Stomach (tissue), 9 donors: Measurements from ENCODE around the gene NRP1. TPM values are rescaled to one million over a fixed set of nuclear protein-coding genes. Genes with fewer than 3 reads are reported as not detected.

ENCODE experiments used
- DNase-seq, 2 donors: peaks; one replicate each; pipeline versions ENCODE4 v3.0.0 to v3.0.0-alpha.2; 2013 to 2019
- H3K27ac ChIP-seq, 5 donors: fragments of 200-600 bp in 4 of 5; sonication (generic) in 4 of 5; one replicate each; pipeline ENCODE4 v1.5.1; 2013 to 2019; ENCODE audit warnings: mild to moderate bottlenecking in 1 of 5, moderate library complexity in 1 of 5
- H3K27me3 ChIP-seq, 3 donors: fragments of 200-600 bp; sonication (generic); one replicate each; pipeline ENCODE4 v1.5.1; 2017 to 2019; ENCODE audit warnings: mixed run types in 1 of 3
- H3K36me3 ChIP-seq, 4 donors: fragments of 200-600 bp; sonication (generic); 1 replicate in 3 of 4; 2 replicates in 1 of 4; pipeline ENCODE4 v1.5.1; 2016 to 2019
- H3K4me1 ChIP-seq, 4 donors: fragments of 200-600 bp; sonication (generic); one replicate each; pipeline ENCODE4 v1.5.1; 2016 to 2019
- H3K4me3 ChIP-seq, 4 donors: fragments of 200-600 bp; sonication (generic) in 3 of 4; one replicate each; pipeline ENCODE4 v1.5.1; 2016 to 2019; ENCODE audit warnings: mild to moderate bottlenecking in 1 of 4
- H3K9me3 ChIP-seq, 4 donors: fragments of 200-600 bp; sonication (generic); one replicate each; pipeline ENCODE4 v1.5.1; 2016 to 2019
- EP300 ChIP-seq: sonication (generic); formaldehyde crosslinking; IDR thresholded peaks from one replicate; pipeline ENCODE4 v1.6.1; 2017; ENCODE audit warnings: antibody characterized with exemption
- POLR2A ChIP-seq, 4 donors: fragments of 450-650 bp; IDR thresholded peaks; one replicate each; pipeline ENCODE4 v1.6.1; 2016; ENCODE audit warnings: antibody characterized with exemption in 4 of 4, control low read depth in 2 of 4, mild to moderate bottlenecking in 1 of 4, moderate library complexity in 1 of 4
- POLR2AphosphoS5 ChIP-seq, 3 donors: sonication (generic); formaldehyde crosslinking; IDR thresholded peaks; one replicate each; pipeline ENCODE4 v1.6.1; 2016; ENCODE audit warnings: antibody characterized with exemption in 3 of 3
- WGBS, 5 donors: extraction: QIAGEN DNeasy Blood & Tissue Kit in 3 of 5; methylation state at CpG; one replicate each; pipeline versions ENCODE4 v1.1.5 to v1.1.7; 2013 to 2018; 5-methylcytosine and 5-hydroxymethylcytosine counted together
- intact Hi-C: fragments of 100-400 bp; cut with DNase I; formaldehyde crosslinking; loops from one replicate; pipeline ENCODE4 v1.15.1; 2023; ENCODE audit warnings: low total_unique reads
- polyA plus RNA-seq, 3 donors: library from polyadenylated mRNA; stranded (reverse); fragments of 200-250 nt; gene quantifications; one replicate each; pipeline ENCODE4 v1.2.3, GENCODE V29; 2013
- total RNA-seq, 5 donors: library from RNA; depleted of rRNA; stranded (reverse); fragments of >200 nt; gene quantifications; one replicate each; pipeline versions ENCODE4 v1.1.0 to v1.2.3, GENCODE V29; 2014 to 2016
- TF ChIP-seq, protein P1 (sequence below), 7 experiments: fragments of 450-650 bp in 4 of 7; fragments of 200-600 bp in 3 of 7; sonication (generic) in 3 of 7; IDR thresholded peaks; one replicate each; pipeline ENCODE4 v1.5.1; 2016 to 2019; ENCODE audit warnings: antibody characterized with exemption in 7 of 7, control low read depth in 2 of 7, mild to moderate bottlenecking in 1 of 7
- donor health status: healthy with polysubstance abuse.
- donor health status: Bipolar disorder and iron deficiency.
- donor health status: healthy.

NRP1 gene
- total and polyA plus RNA-seq, 8 donors, result 4.6 to 94.7 (median 13.0) TPM

DNA sequence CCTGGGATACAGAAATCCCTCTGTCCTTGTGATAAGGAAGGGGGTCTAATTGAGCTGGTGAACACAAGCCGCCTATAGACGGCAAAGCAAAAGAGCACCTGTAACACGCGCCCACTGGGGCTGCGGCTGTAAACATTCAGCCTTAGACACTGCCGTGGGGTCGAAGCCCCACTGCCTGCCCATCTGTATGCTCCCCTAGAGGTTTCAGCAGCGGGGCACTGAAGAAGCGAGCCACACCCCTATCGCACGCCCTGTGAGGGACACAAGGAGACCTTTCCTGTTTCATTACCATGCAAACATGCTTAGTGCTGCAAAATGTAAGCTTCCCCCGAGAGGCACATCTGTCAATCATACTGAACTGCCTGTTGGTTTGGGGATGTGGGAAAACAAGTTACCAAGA lies 82.1 kb downstream of the NRP1 start:
- 72 to 87% (median 83%) methylated on average over 10 to 12 of the region's 12 CpGs for WGBS, 5 donors
- Histone ChIP-seq H3K27ac (no peak overlapping the region), H3K36me3 (peaks cover 0 to 65% (median 41%) of the 10 kb centered on the region in 4 donors), H3K27me3 (no peaks in the 10 kb centered on the region), H3K4me3 (no peak overlapping the region), H3K9me3 (no peaks in the 10 kb centered on the region), H3K4me1 (peaks cover 0 to 21% (median 2%) of the 10 kb centered on the region in 4 donors)
- intact Hi-C loops, result no loop called here
- TF ChIP-seq POLR2A (IDR thresholded peaks at IDR 0.05), result no peak
- TF ChIP-seq, protein P1, sequence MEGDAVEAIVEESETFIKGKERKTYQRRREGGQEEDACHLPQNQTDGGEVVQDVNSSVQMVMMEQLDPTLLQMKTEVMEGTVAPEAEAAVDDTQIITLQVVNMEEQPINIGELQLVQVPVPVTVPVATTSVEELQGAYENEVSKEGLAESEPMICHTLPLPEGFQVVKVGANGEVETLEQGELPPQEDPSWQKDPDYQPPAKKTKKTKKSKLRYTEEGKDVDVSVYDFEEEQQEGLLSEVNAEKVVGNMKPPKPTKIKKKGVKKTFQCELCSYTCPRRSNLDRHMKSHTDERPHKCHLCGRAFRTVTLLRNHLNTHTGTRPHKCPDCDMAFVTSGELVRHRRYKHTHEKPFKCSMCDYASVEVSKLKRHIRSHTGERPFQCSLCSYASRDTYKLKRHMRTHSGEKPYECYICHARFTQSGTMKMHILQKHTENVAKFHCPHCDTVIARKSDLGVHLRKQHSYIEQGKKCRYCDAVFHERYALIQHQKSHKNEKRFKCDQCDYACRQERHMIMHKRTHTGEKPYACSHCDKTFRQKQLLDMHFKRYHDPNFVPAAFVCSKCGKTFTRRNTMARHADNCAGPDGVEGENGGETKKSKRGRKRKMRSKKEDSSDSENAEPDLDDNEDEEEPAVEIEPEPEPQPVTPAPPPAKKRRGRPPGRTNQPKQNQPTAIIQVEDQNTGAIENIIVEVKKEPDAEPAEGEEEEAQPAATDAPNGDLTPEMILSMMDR (IDR thresholded peaks at IDR 0.05), result no peak
- TF ChIP-seq EP300, result no peak
- no peak for TF ChIP-seq POLR2AphosphoS5 (IDR thresholded peaks at IDR 0.05)
- no peak for DNase-seq

DNA sequence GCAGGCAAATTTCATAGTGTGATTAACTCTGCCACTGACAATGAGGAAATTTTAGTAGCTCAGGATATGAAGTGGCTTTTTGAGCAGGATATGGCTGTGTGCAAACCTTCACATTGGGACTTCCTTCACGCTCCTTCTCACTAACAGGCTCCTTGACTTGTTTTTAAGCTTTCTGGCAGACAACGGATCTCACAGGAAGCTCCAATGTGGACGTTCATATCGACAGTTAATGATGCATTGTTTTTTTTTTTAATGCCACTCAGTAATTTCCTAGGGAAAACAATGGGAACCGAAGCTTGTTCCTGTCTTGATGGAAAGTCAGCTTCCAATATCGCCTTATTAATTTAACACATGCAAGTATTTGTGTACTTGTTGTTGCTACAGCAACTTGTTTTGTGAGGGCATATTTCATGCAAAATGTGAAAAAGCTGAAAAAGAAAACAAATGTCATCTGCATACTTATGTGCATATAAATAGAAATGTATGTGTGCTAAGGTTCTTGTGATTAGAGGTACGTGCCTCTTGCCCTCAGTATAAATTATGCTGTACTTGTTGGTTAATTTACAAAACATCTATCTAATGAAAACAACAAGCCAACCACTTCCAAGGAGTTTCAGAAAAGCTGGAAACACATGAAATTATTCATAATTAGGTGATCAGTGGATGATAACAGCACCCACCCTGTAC lies 84.7 kb downstream of the NRP1 start:
- H3K27ac ChIP-seq, result peak overlapping the region in 3 of 5 donors; percentile 25 to 48 (median 30)
- H3K4me1 ChIP-seq, result peaks cover 0 to 21% (median 2%) of the 10 kb centered on the region in 4 donors
- TF ChIP-seq, protein P1 (IDR thresholded peaks at IDR 0.05), result no peak
- TF ChIP-seq POLR2AphosphoS5 (IDR thresholded peaks at IDR 0.05) (no peak), POLR2A (IDR thresholded peaks at IDR 0.05) (no peak), EP300 (no peak)
- no peaks in the 10 kb centered on the region for H3K9me3 ChIP-seq
- intact Hi-C loops, result no loop called here
- no peak overlapping the region for H3K4me3 ChIP-seq
- peak in 1 of 2 donors; percentile 30 for DNase-seq
- H3K27me3 ChIP-seq, result no peaks in the 10 kb centered on the region
- 58 to 77% (median 75%) methylated on average over 7 of the region's 7 CpGs for WGBS, 5 donors
- peaks cover 0 to 46% (median 39%) of the 10 kb centered on the region in 4 donors for H3K36me3 ChIP-seq

DNA sequence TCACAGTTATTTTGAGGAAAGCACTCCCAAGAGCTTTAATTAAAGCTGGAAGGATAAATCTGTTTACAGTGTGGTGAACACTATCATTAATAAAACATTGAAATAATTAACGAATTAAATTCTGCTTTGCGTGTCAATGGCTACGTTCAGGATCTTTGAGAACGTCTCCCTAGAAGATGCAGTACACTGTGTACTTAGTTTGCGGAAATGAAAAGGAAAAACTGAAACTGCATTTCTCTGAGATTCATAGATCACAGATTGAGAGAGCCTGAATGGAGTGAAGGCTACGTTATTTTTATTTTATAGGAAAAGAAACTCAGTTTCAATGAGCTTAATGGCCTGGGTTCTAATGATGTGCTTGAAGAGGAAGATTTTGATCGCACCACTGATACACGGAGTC lies 85.3 kb downstream of the NRP1 start:
- peaks cover 0 to 46% (median 39%) of the 10 kb centered on the region in 4 donors for H3K36me3 ChIP-seq
- DNase-seq, result no peak
- intact Hi-C loops, result no loop called here
- 58 to 82% (median 67%) methylated on average over 8 of the region's 8 CpGs for WGBS, 5 donors
- H3K4me3 ChIP-seq, result no peak overlapping the region
- no peaks in the 10 kb centered on the region for H3K27me3 ChIP-seq
- no peaks in the 10 kb centered on the region for H3K9me3 ChIP-seq
- peak overlapping the region in 4 of 5 donors; percentile 13 to 48 (median 28) for H3K27ac ChIP-seq
- peaks cover 0 to 21% (median 2%) of the 10 kb centered on the region in 4 donors for H3K4me1 ChIP-seq
- TF ChIP-seq EP300, result no peak
- no peak for TF ChIP-seq POLR2AphosphoS5 (IDR thresholded peaks at IDR 0.05)
- TF ChIP-seq, protein P1 (IDR thresholded peaks at IDR 0.05), result no peak
- no peak for TF ChIP-seq POLR2A (IDR thresholded peaks at IDR 0.05)

DNA sequence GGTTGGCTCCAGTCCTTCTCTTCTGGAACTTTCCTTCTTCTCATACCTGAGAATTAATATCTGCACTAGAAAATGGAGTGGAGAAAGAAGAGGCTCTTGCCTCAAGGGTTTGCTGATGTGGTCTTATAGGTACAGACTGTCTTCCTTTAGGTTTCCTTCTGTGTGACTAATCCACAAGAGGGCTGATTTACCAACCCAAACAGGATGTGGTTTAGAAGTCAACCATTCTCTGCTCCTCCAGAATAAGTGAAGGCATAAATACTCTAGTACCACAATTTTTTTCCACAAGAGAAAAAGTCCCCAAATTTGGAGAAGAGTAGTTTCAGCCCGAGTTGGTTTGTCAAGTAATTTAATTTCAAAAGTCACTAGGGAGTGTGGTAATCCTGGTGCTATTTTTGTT lies 85.8 kb downstream of the NRP1 start:
- peaks cover 0 to 41% (median 35%) of the 10 kb centered on the region in 4 donors for H3K36me3 ChIP-seq
- no peak for TF ChIP-seq EP300
- TF ChIP-seq, protein P1 (IDR thresholded peaks at IDR 0.05), result no peak
- TF ChIP-seq POLR2AphosphoS5 (IDR thresholded peaks at IDR 0.05), result peak in 1 of 3 donors; percentile 17
- TF ChIP-seq POLR2A (IDR thresholded peaks at IDR 0.05), result no peak
- peak overlapping the region in 4 of 5 donors; percentile 13 to 48 (median 30) for H3K27ac ChIP-seq
- no peak overlapping the region for H3K4me3 ChIP-seq
- H3K4me1 ChIP-seq, result peaks cover 0 to 21% (median 2%) of the 10 kb centered on the region in 4 donors
- H3K9me3 ChIP-seq, result no peaks in the 10 kb centered on the region
- no peaks in the 10 kb centered on the region for H3K27me3 ChIP-seq
- intact Hi-C loops, result no loop called here
- DNase-seq, result peak in 1 of 2 donors; percentile 42
- 54 to 80% (median 64%) methylated on average over 1 of the region's 1 CpG for WGBS, 5 donors
